Activated B cell treated with CpG ODN at 0.5 μM for 24 hours (primary cell): ENCODE data around the gene KLHDC8A. TPM values are rescaled to one million over a fixed set of nuclear protein-coding genes. Genes with fewer than 3 reads are reported as not detected.

Experiments
- ATAC-seq: fragments of 200-7000 bp; cut with Tn5 transposase; one replicate; pipeline ENCODE4 v1.10.0; 2021; ENCODE audit warnings: low read depth, mild to moderate bottlenecking, moderate library complexity
- CTCF ChIA-PET: fragments of 350-600 bp; sonication (Branson Sonifier 250); formaldehyde crosslinking; loops from one replicate; lab custom pipeline; 2021; ENCODE audit warnings: antibody characterized with exemption; lab: Charles Lee
- POLR2A ChIA-PET: fragments of 350-600 bp; sonication (Branson Sonifier 250); formaldehyde crosslinking; loops from one replicate; lab custom pipeline; 2021; ENCODE audit warnings: antibody characterized with exemption; lab: Charles Lee
- DNase-seq: peaks from one replicate; pipeline ENCODE4 v3.0.0; 2022
- H3K27ac Mint-ChIP-seq: one replicate; pipeline ENCODE4 v1.8.0; 2020; ENCODE audit warnings: mixed read lengths
- H3K27me3 Mint-ChIP-seq: one replicate; pipeline ENCODE4 v1.8.0; 2021; ENCODE audit warnings: mixed read lengths
- H3K36me3 Mint-ChIP-seq: one replicate; pipeline ENCODE4 v1.8.0; 2021; ENCODE audit warnings: low read depth, mixed read lengths
- H3K4me1 Mint-ChIP-seq: one replicate; pipeline ENCODE4 v1.8.0; 2021; ENCODE audit warnings: mixed read lengths
- H3K4me3 Mint-ChIP-seq: one replicate; pipeline ENCODE4 v1.8.0; 2020; ENCODE audit warnings: mild to moderate bottlenecking, mixed read lengths
- H3K9me3 Mint-ChIP-seq: one replicate; pipeline ENCODE4 v1.8.0; 2020; ENCODE audit warnings: mixed read lengths
- CTCF ChIP-seq: fragments of 200-600 bp; IDR thresholded peaks from one replicate; pipeline ENCODE4 v1.8.0; 2022; ENCODE audit warnings: antibody characterized with exemption, mild to moderate bottlenecking
- intact Hi-C: fragments of 100-400 bp; cut with micrococcal nuclease; formaldehyde crosslinking; loops from one replicate; pipeline ENCODE4 v1.15.1; 2024
- total RNA-seq: library from RNA; stranded (reverse); gene quantifications from 2 replicates; pipeline ENCODE4 v1.2.3, GENCODE V29; 2022

Gene KLHDC8A
- total RNA-seq, 1 donor from 2014 or later, result 0.07 TPM

GRCh38 chr1:205376739-205377138, 20.0 kb upstream of the KLHDC8A start:
- H3K36me3 Mint-ChIP-seq, result no peaks in the 10 kb centered on the region
- CTCF ChIA-PET, result no interaction called here
- intact Hi-C loops, result no loop called here
- no peak for TF ChIP-seq CTCF
- H3K27ac Mint-ChIP-seq, result no peak overlapping the region
- POLR2A ChIA-PET, result no interaction called here
- DNase-seq (no peak), ATAC-seq (no peak)
- no peaks in the 10 kb centered on the region for H3K4me1 Mint-ChIP-seq
- H3K4me3 Mint-ChIP-seq, result no peak overlapping the region
- peaks cover 45% of the 10 kb centered on the region for H3K27me3 Mint-ChIP-seq
- no peaks in the 10 kb centered on the region for H3K9me3 Mint-ChIP-seq

GRCh38 chr1:205375835-205376545, 19.3 kb upstream of the KLHDC8A start:
- no peak for ATAC-seq
- Mint-ChIP-seq H3K4me3 (no peak overlapping the region), H3K36me3 (no peaks in the 10 kb centered on the region), H3K4me1 (no peaks in the 10 kb centered on the region), H3K27me3 (peaks cover 45% of the 10 kb centered on the region), H3K27ac (no peak overlapping the region), H3K9me3 (no peaks in the 10 kb centered on the region)
- DNase-seq, result no peak
- POLR2A ChIA-PET, result no interaction called here
- TF ChIP-seq CTCF, result no peak
- intact Hi-C loops, result no loop called here
- CTCF ChIA-PET, result no interaction called here

- ATAC-seq (no peak), DNase-seq (no peak)
- ChIA-PET POLR2A (interaction anchor here (0.5 kb wide), 1 partner anchor 76 kb away, joined by 3 read pairs; no protein-coding TSS in a partner anchor), CTCF (interaction anchor here (1.1 kb wide), 1 partner anchor 20 kb away, joined by 3 read pairs; no protein-coding TSS in a partner anchor)
- TF ChIP-seq CTCF, result no peak
- intact Hi-C loops, result no loop called here
- Mint-ChIP-seq H3K9me3 (no peaks in the 10 kb centered on the region), H3K4me3 (no peak overlapping the region), H3K27ac (no peak overlapping the region), H3K27me3 (peaks cover 45% of the 10 kb centered on the region), H3K4me1 (no peaks in the 10 kb centered on the region), H3K36me3 (no peaks in the 10 kb centered on the region)
Observed at GRCh38 chr1:205374210-205375078, 17.7 kb upstream of the KLHDC8A start.

- ATAC-seq (no peak), DNase-seq (no peak)
- intact Hi-C loops, result no loop called here
- H3K36me3 Mint-ChIP-seq, result no peaks in the 10 kb centered on the region
- H3K4me1 Mint-ChIP-seq, result no peaks in the 10 kb centered on the region
- H3K27ac Mint-ChIP-seq, result no peak overlapping the region
- no peak overlapping the region for H3K4me3 Mint-ChIP-seq
- no peak for TF ChIP-seq CTCF
- POLR2A ChIA-PET, result no interaction called here
- H3K27me3 Mint-ChIP-seq, result peaks cover 42% of the 10 kb centered on the region
- CTCF ChIA-PET, result no interaction called here
- no peaks in the 10 kb centered on the region for H3K9me3 Mint-ChIP-seq
Observed at GRCh38 chr1:205373798-205374175, 17.1 kb upstream of the KLHDC8A start.
